WERI-Rb-1 (cell line): ENCODE measurements around the gene GNAZ.

Experiments
- DNase-seq: peaks from one replicate; pipeline ENCODE4 v3.0.0-alpha.2; 2020
- H3K27ac ChIP-seq: fragments of 250-450 bp; sonication (Bioruptor Pico); 2 replicates; pipeline ENCODE4 v1.5.1; 2020; ENCODE audit warnings: mild to moderate bottlenecking, moderate library complexity
- H3K27me3 ChIP-seq: fragments of 250-450 bp; sonication (Bioruptor Pico); 2 replicates; pipeline ENCODE4 v1.5.1; 2021; ENCODE audit warnings: mild to moderate bottlenecking, low read depth, moderate library complexity; ENCODE audit not compliant: insufficient read depth, severe bottlenecking
- H3K36me3 ChIP-seq: fragments of 250-450 bp; sonication (Bioruptor Pico); 2 replicates; pipeline ENCODE4 v1.5.1; 2020; ENCODE audit warnings: mild to moderate bottlenecking, moderate library complexity
- H3K4me3 ChIP-seq: 2 replicates; pipeline ENCODE4 v1.5.1; 2011; ENCODE audit warnings: low read depth, mild to moderate bottlenecking, control low read depth, low read length
- H3K9me3 ChIP-seq: fragments of 250-450 bp; sonication (Bioruptor Pico); 2 replicates; pipeline ENCODE4 v1.5.1; 2021; ENCODE audit warnings: mild to moderate bottlenecking, moderate library complexity; ENCODE audit not compliant: severe bottlenecking
- TF ChIP-seq, protein P1 (sequence below): IDR thresholded peaks from 2 replicates; pipeline ENCODE4 v1.5.1; 2011; ENCODE audit warnings: low read depth, mild to moderate bottlenecking, control low read depth, inconsistent platforms, low read length

Gene GNAZ

DNA sequence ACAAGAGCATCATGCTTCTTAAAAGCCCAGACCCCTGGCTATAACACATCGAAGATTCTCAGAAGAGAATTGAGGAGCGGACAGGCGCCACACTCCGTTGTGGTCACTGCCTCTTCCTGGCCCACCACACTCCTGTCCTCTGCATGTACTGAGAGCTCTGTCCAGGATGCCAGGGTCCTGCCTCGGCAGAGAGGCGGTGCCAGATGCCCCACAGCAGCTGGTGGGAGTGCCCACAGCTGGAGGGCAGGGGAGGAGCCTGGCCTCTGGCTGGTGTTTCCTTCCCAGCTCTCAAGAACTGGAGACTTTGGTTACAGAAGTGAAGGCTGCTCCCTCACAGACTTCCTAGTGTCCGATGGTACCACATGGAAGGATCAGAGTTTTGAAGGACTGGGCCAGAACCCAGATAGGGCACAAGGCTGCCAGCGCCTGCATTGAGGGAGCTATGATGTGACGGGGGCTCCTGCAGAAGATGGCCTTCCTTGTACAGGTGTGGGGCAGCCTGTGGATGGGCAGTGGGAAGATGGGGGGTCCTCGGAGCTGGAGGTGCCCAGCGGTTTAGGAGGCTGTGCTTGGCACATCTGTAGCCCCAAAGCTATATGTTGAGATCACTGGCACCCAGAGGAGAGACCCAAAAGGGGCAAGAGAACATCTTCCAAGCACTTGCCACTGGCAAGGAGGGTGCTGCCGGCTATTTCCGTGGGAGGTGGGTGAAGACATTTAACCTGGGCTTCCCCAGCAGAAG lies 52.1 kb downstream of the GNAZ start:
- TF ChIP-seq, protein P1, sequence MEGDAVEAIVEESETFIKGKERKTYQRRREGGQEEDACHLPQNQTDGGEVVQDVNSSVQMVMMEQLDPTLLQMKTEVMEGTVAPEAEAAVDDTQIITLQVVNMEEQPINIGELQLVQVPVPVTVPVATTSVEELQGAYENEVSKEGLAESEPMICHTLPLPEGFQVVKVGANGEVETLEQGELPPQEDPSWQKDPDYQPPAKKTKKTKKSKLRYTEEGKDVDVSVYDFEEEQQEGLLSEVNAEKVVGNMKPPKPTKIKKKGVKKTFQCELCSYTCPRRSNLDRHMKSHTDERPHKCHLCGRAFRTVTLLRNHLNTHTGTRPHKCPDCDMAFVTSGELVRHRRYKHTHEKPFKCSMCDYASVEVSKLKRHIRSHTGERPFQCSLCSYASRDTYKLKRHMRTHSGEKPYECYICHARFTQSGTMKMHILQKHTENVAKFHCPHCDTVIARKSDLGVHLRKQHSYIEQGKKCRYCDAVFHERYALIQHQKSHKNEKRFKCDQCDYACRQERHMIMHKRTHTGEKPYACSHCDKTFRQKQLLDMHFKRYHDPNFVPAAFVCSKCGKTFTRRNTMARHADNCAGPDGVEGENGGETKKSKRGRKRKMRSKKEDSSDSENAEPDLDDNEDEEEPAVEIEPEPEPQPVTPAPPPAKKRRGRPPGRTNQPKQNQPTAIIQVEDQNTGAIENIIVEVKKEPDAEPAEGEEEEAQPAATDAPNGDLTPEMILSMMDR: no peak
- H3K4me3 ChIP-seq: no peak overlapping the region
- no peak overlapping the region for H3K27ac ChIP-seq
- no peaks in the 10 kb centered on the region for H3K27me3 ChIP-seq
- no peak for DNase-seq
- no peaks in the 10 kb centered on the region for H3K9me3 ChIP-seq
- peaks cover 5% of the 10 kb centered on the region; the same call in 1 of the 2 replicates for H3K36me3 ChIP-seq

DNA sequence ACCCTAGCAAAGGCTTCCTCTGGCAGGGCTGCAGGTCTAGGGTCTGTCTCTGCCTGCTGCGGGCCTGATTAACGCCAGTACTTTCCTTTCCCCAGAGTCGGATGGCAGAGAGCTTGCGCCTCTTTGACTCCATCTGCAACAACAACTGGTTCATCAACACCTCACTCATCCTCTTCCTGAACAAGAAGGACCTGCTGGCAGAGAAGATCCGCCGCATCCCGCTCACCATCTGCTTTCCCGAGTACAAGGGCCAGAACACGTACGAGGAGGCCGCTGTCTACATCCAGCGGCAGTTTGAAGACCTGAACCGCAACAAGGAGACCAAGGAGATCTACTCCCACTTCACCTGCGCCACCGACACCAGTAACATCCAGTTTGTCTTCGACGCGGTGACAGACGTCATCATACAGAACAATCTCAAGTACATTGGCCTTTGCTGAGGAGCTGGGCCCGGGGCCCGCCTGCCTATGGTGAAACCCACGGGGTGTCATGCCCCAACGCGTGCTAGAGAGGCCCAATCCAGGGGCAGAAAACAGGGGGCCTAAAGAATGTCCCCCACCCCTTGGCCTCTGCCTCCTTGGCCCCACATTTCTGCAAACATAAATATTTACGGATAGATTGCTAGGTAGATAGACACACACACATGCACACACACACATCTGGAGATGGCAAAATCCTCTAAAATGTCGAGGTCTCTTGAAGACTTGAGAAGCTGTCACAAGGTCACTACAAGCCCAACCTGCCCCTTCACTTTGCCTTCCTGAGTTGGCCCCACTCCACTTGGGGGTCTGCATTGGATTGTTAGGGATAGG lies 52.9 kb downstream of the GNAZ start:
- Histone ChIP-seq H3K27me3 (no peaks in the 10 kb centered on the region), H3K9me3 (no peaks in the 10 kb centered on the region), H3K27ac (no peak overlapping the region), H3K36me3 (peaks cover 5% of the 10 kb centered on the region; the same call in 1 of the 2 replicates), H3K4me3 (no peak overlapping the region)
- DNase-seq: no peak
- TF ChIP-seq, protein P1: no peak

DNA sequence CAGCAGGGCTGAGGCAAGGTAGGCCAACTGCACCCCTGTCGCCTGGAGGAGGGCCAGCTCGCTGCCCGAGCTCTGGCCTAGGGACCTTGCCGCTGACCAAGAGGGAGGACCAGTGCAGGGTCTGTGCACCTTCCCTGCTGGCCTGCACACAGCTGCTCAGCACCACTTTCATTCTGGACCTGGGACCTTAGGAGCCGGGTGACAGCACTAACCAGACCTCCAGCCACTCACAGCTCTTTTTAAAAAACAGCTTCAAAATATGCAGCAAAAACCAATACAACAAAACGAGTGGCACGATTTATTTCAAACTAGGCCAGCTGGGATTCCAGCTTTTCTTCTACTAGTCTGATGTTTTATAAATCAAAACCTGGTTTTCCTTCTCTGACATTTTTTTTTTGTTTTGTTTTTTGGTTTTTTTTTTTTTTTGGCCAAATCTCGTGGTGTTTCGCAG lies 53.5 kb downstream of the GNAZ start:
- H3K36me3 ChIP-seq: peaks cover 5% of the 10 kb centered on the region; the same call in 1 of the 2 replicates
- no peaks in the 10 kb centered on the region for H3K27me3 ChIP-seq
- TF ChIP-seq, protein P1: no peak
- no peak for DNase-seq
- H3K9me3 ChIP-seq: no peaks in the 10 kb centered on the region
- no peak overlapping the region for H3K4me3 ChIP-seq
- no peak overlapping the region for H3K27ac ChIP-seq

DNA sequence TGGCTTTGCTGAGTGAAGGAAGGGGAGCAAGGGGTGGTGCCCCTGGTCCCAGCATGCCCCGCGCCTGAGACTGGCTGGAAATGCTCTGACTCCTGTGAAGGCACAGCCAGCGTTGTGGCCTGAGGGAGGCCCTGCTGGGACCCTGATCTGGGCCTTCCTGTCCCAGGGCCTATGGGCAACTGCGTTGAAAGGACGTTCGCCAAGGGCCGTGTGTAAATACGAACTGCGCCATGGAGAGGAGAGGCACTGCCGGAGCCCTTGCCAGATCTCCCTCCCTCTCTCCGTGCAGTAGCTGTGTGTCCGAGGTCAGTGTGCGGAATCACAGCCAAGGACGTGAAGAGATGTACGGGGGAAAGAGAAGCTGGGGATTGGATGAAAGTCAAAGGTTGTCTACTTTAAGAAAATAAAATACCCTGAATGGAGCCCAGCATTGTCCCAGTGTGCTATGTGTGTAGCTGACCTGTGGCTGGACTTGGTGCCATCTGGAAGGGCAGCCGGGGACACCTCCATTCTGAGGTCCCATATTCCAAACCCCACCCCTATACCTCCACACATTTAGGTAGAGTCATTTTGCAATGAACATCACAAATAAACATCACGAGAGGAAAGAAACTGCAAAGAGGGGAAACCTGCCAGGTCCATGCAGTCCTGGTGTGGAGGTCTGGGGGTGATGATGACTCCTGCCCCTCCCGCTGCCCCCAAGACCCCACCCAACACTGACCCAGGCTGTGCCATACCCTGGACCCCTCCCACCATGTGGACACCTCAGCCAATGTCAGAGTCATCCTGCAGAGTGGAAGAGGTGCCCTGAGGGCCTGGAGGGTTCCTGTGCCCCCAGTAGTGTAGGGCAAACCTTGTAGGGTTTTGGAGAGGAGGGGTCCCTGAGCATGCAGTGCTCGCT lies 54.5 kb downstream of the GNAZ start:
- H3K27ac ChIP-seq: no peak overlapping the region
- H3K9me3 ChIP-seq: no peaks in the 10 kb centered on the region
- TF ChIP-seq, protein P1: no peak
- H3K36me3 ChIP-seq: peaks cover 5% of the 10 kb centered on the region; the same call in 1 of the 2 replicates
- H3K4me3 ChIP-seq: no peak overlapping the region
- H3K27me3 ChIP-seq: no peaks in the 10 kb centered on the region
- no peak for DNase-seq

DNA sequence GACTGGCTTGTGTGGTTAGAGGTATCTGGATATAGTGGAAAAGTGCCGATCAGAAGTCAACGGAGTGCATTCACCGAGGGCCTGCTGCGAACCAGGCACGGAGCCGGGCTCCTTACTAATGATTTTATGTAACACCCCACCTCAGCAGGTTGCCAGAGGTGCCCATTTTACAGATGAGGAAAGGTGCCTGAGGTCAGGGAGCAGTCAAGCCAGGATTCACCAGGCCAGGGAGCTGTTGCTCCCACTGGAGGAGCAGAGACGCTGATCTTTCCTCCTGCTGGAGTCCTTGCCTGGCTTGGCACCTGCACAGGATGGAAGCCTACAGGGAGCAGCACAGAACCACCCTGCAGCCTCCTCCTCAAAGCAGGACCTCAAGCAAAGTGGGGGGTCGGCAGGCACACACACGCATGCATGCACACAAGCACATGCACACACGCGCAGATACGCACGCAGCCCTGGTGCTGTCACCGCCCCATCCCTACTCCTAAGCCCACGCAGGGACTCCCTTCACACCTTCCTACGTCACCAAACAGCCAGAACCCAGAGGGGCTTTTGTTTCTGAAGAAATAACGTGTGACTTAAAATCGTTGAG lies 55.3 kb downstream of the GNAZ start:
- no peak for DNase-seq
- Histone ChIP-seq H3K9me3 (no peaks in the 10 kb centered on the region), H3K36me3 (peaks cover 5% of the 10 kb centered on the region; the same call in 1 of the 2 replicates), H3K27ac (no peak overlapping the region), H3K27me3 (no peaks in the 10 kb centered on the region), H3K4me3 (no peak overlapping the region)
- TF ChIP-seq, protein P1: no peak
